K562 (cell line): Measurements from ENCODE around the gene IQGAP3. TPM values are rescaled to one million over a fixed set of nuclear protein-coding genes. Genes with fewer than 3 reads are reported as not detected.

Experiments used
- ATAC-seq: fragments of 200-7000 bp; cut with Tn5 transposase; 3 replicates; pipeline ENCODE4 v1.9.1; 2020; ENCODE audit warnings: moderate library complexity
- BruUV-seq: library from RNA; stranded (reverse); fragments of 400-500 nt; replicated peaks from 2 replicates; lab custom pipeline; 2021; lab: Mats Ljungman, UMichigan
- CTCF ChIA-PET: fragments of 300-600 bp; formaldehyde crosslinking; extraction: SDS; loops from one replicate; lab custom pipeline; 2021; ENCODE audit warnings: low intra/inter-chr PET ratio; lab: Yijun Ruan, JAX
- POLR2A ChIA-PET: fragments of 300-600, 350-650 bp; sonication (Branson Sonifier 250); formaldehyde crosslinking; extraction: SDS; loops from one replicate; lab custom pipeline; 2021; ENCODE audit warnings: antibody characterized with exemption, inconsistent platforms; lab: Yijun Ruan, JAX
- DNase-seq, 4 experiments: peaks; one replicate each; pipeline versions ENCODE4 v3.0.0 to v3.0.0-alpha.2; 2011 to 2018; ENCODE audit warnings: low spot score in 3 of 4, mixed read lengths in 3 of 4; ENCODE audit errors: extremely low read depth in 1 of 4
- FAIRE-seq: peaks from 2 replicates; lab custom pipeline; 2011; peaks lifted over from hg19 to GRCh38; lab: Jason Lieb, UNC
- H2AFZ ChIP-seq: 2 replicates; pipeline ENCODE4 v1.6.0; 2011; ENCODE audit warnings: low read depth, low read length, control low read depth, inconsistent platforms
- H3K27ac ChIP-seq: fragments of 200-600 bp; 3 replicates; pipeline ENCODE4 v1.8.0; 2011; ENCODE audit warnings: low read depth, mild to moderate bottlenecking, control low read depth, inconsistent platforms, low read length, moderate library complexity, mixed read lengths; ENCODE audit errors: extremely low read depth
- H3K27me3 ChIP-seq, 2 experiments: fragments of 300-600 bp in 1 of 2; 2 replicates in 1 of 2; 3 replicates in 1 of 2; pipeline versions ENCODE4 v1.6.0 to v1.8.0; 2011; ENCODE audit warnings: inconsistent platforms in 2 of 2, low read length in 2 of 2, mild to moderate bottlenecking in 1 of 2, mixed read lengths in 1 of 2, moderate library complexity in 1 of 2; ENCODE audit not compliant: control insufficient read depth in 2 of 2, insufficient read depth in 2 of 2
- H3K36me3 ChIP-seq: fragments of 300-600 bp; 3 replicates; pipeline ENCODE4 v1.8.0; 2011; ENCODE audit warnings: mild to moderate bottlenecking, low read length, inconsistent platforms; ENCODE audit not compliant: control insufficient read depth, insufficient read depth
- H3K4me1 ChIP-seq, 2 experiments: fragments of 200-600 bp in 1 of 2; replicated peaks in 1 of 2; 2 replicates in 1 of 2; 3 replicates in 1 of 2; pipeline versions ENCODE4 v1.5.1 to v1.8.0; 2011; ENCODE audit warnings: inconsistent platforms in 2 of 2, low read length in 2 of 2, mild to moderate bottlenecking in 1 of 2, mixed read lengths in 1 of 2, moderate library complexity in 1 of 2; ENCODE audit not compliant: control insufficient read depth in 2 of 2, insufficient read depth in 2 of 2
- H3K4me2 ChIP-seq: 2 replicates; pipeline ENCODE4 v1.6.1; 2011; ENCODE audit warnings: low read length, control low read depth, inconsistent platforms, mixed read lengths; ENCODE audit not compliant: insufficient read depth
- H3K4me3 ChIP-seq: fragments of 200-600 bp; sonication (generic), shearing (Covaris generic); 2 replicates; pipeline ENCODE4 v1.5.1; 2016; ENCODE audit warnings: control low read depth, inconsistent platforms
- H3K79me2 ChIP-seq: fragments of 200-600 bp; 3 replicates; pipeline ENCODE4 v1.8.0; 2011; ENCODE audit warnings: low read length, inconsistent platforms; ENCODE audit not compliant: control insufficient read depth, insufficient read depth
- H3K9ac ChIP-seq, 2 experiments: 2 replicates each; pipeline versions ENCODE4 v1.6.0 to v1.6.1; 2011; ENCODE audit warnings: low read depth in 2 of 2, low read length in 2 of 2, control low read depth in 1 of 2, inconsistent platforms in 1 of 2, mild to moderate bottlenecking in 1 of 2, mixed read lengths in 1 of 2; ENCODE audit not compliant: insufficient read depth in 1 of 2
- H3K9me1 ChIP-seq: one replicate; pipeline ENCODE4 v1.6.0; 2011; ENCODE audit warnings: inconsistent platforms, mild to moderate bottlenecking, low read length, moderate library complexity; ENCODE audit not compliant: control insufficient read depth, insufficient read depth
- H3K9me3 ChIP-seq: replicated peaks from 2 replicates; pipeline ENCODE4 v1.5.1; 2011; ENCODE audit warnings: low read depth, low read length, inconsistent platforms; ENCODE audit not compliant: control insufficient read depth, insufficient read depth
- H4K20me1 ChIP-seq: replicated peaks from 2 replicates; pipeline ENCODE4 v1.6.1; 2011; ENCODE audit warnings: low read length, inconsistent platforms, mixed read lengths; ENCODE audit not compliant: control insufficient read depth, insufficient read depth
- PCBP1 ChIP-seq: fragments of 200-400 bp; formaldehyde crosslinking; IDR thresholded peaks from 2 replicates; pipeline ENCODE4 v1.6.1; 2018; ENCODE audit warnings: mild to moderate bottlenecking, low read depth, low read length; ENCODE audit not compliant: poor library complexity, severe bottlenecking
- SIRT6 ChIP-seq: IDR thresholded peaks from one replicate; pipeline ENCODE4 v1.6.1; 2012; ENCODE audit warnings: low read depth, mild to moderate bottlenecking, control low read depth, inconsistent platforms, low read length, moderate library complexity
- SP1 ChIP-seq: sonication (generic); formaldehyde crosslinking; IDR thresholded peaks from 2 replicates; pipeline ENCODE4 v1.8.1; 2022; ENCODE audit warnings: mild to moderate bottlenecking, missing genetic modification reagents
- ZNF12 ChIP-seq: sonication (generic); formaldehyde crosslinking; IDR thresholded peaks from 2 replicates; pipeline ENCODE4 v1.4.0; 2020; ENCODE audit warnings: mild to moderate bottlenecking, missing genetic modification reagents
- ZNF174 ChIP-seq: fragments of 250-450 bp; sonication (Bioruptor Pico); IDR thresholded peaks from 2 replicates; pipeline ENCODE4 v1.4.0; 2020; ENCODE audit warnings: mild to moderate bottlenecking
- ZNF507 ChIP-seq: conservative IDR thresholded peaks from 2 replicates; pipeline ENCODE4 v1.6.1; 2017; ENCODE audit warnings: missing genetic modification characterization, missing compliant biosample characterization
- WGBS: fragments of 100-300 bp; shearing (Covaris generic); methylation state at CpG from one replicate; pipeline ENCODE4 v1.1.6; 2016; ENCODE audit warnings: low coverage, mixed read lengths; ENCODE audit not compliant: insufficient coverage; ENCODE audit errors: missing lambda C conversion rate; 5-methylcytosine and 5-hydroxymethylcytosine counted together
- in situ Hi-C: fragments of 300-500 bp; cut with MboI; formaldehyde crosslinking; loops from 4 replicates; pipeline ENCODE4 v1.15.0; 2018; ENCODE audit warnings: inconsistent platforms, mixed read lengths
- intact Hi-C: fragments of 100-400 bp; cut with micrococcal nuclease; formaldehyde crosslinking; loops from 2 replicates; pipeline ENCODE4 v1.14.2; 2022
- polyA plus RNA-seq, 8 experiments: library from polyadenylated mRNA; depleted of rRNA in 4 of 8; stranded (reverse) in 5 of 8; unstranded in 3 of 8; fragments of >200 nt; fragmentation: Nextera tagmentation in 2 of 8; fragmentation: Illumina TruSeq in 1 of 8; extraction: Ambion mirVana in 2 of 8; extraction: Trizol in 1 of 8; gene quantifications; 2 replicates each; pipeline versions ENCODE4 v1.2.1 to v1.2.3, GENCODE V29; 2011 to 2014; ENCODE audit warnings: inconsistent platforms in 1 of 8, missing spikeins in 1 of 8
- total RNA-seq, 7 experiments: library from RNA; depleted of rRNA in 6 of 7; stranded (reverse); fragments of >200 nt in 6 of 7; fragmentation: Illumina TruSeq in 2 of 7; extraction: Trizol in 2 of 7; gene quantifications; 2 replicates each; pipeline versions ENCODE4 v1.2.1 to v1.2.3, GENCODE V29; 2011 to 2021; ENCODE audit warnings: low replicate concordance in 1 of 7

Gene IQGAP3
- total and polyA plus RNA-seq, 9 of the 15 experiments (the other 6 are each of a cell fraction or from before 2014, with no cell fraction given) = 1.4 to 16.6 (median 11.9) TPM

DNA sequence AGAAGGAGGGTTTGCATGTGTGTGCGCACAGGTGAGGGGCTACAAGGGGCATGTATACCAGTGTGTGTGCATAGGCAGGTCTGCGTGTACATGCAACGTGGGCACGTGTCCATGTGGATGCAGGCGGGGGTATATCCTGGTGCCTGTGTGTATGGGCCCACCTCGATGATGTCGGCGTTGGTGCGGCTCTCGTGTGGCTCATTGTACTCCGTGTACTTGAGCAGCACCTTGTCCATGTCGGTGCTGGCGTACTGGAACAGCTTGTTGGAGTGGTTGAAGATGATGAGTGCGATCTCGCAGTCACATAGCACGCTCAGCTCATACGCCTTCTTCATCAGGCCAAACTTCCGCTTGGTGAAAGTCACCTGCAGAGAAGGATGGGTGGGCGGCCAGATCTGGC is 90.1 kb downstream of the IQGAP3 start (continued):
- no peak for TF ChIP-seq SIRT6
- TF ChIP-seq SP1 = no peak
- TF ChIP-seq, all 486 proteins: peak for 0

DNA sequence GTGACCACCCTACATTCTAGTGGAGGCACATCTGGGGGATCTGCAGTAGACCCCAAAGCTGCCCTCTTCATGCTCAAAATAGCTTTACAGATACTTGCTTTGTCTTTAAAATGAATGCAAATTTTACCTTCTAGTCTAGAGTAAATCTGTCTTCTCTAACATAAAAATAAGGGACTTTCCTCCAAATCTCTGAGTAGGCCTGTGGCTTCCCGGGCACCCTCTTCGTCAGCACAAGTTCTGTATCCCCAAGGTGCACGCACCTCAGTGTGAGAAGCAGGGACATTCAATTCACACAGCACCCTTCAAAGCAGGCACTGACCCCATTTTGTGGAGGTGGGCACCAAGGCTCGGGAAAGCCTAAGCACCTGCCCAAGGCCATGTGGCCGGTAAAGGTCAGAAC is 90.8 kb downstream of the IQGAP3 start:
- H3K27ac ChIP-seq = no peak overlapping the region
- H3K4me3 ChIP-seq = no peak overlapping the region
- in situ Hi-C loops = no loop called here

More for the DNA sequence above, 90.8 kb downstream of the IQGAP3 start:
- H3K27me3 ChIP-seq = no peaks in the 10 kb centered on the region
- H3K4me2 ChIP-seq = no peak overlapping the region
- 86% methylated on average over 5 of the region's 5 CpGs for WGBS
- CTCF ChIA-PET = interaction anchor here (0.6 kb wide), 2 partner anchors 98 to 102 kb away, joined by 3 to 4 read pairs; partner anchors contain the start of gene TTC24
- peaks cover 62% of the 10 kb centered on the region for H3K36me3 ChIP-seq
- FAIRE-seq (no peak), ATAC-seq (no peak), DNase-seq (no peak)
- no peak for TF ChIP-seq ZNF174 (CRISPR knock-in tag)
- TF ChIP-seq ZNF507 = no peak
- no peak for TF ChIP-seq PCBP1
- TF ChIP-seq ZNF12 = no peak
- no peak overlapping the region for H3K9ac ChIP-seq
- peaks cover 12% of the 10 kb centered on the region for H4K20me1 ChIP-seq
- BruUV-seq = no TSS peak
- H3K4me1 ChIP-seq = peaks cover 0 to 14% of the 10 kb centered on the region in 2 experiments; a peak in 2 of 5 replicates
- intact Hi-C loops = loop anchor here (10.0 kb wide), 1 partner anchor 63 kb away; no protein-coding TSS in a partner anchor
- peaks cover 4% of the 10 kb centered on the region; the same call in 1 of the 3 replicates for H3K79me2 ChIP-seq
- H2AFZ ChIP-seq = no peak overlapping the region
- POLR2A ChIA-PET = interaction anchor here (0.9 kb wide), 1 partner anchor 8 kb away, joined by 3 read pairs; no protein-coding TSS in a partner anchor
- H3K9me1 ChIP-seq = no peaks in the 10 kb centered on the region
- no peaks in the 10 kb centered on the region for H3K9me3 ChIP-seq
